Activated CD8-positive, alpha-beta memory T cell treated with anti-CD3 and anti-CD28 coated beads, Interleukin-2, amount 10 ng/mL, durations not matched to agents 7 days and 5 days (primary cell): ENCODE data around the gene COL7A1. TPM values are rescaled to one million over a fixed set of nuclear protein-coding genes. Genes with fewer than 3 reads are reported as not detected.

ENCODE experiments used
- ATAC-seq: fragments of 150-1000 bp; cut with Tn5 transposase; one replicate; pipeline ENCODE4 v1.10.0; 2021; ENCODE audit warnings: moderate library complexity
- CTCF ChIA-PET: fragments of 350-600 bp; sonication (Branson Sonifier 250); formaldehyde crosslinking; loops from one replicate; lab custom pipeline; 2021; ENCODE audit warnings: antibody characterized with exemption; lab: Charles Lee
- DNase-seq: peaks from one replicate; pipeline ENCODE4 v3.0.0-alpha.2; 2020
- H3K27ac Mint-ChIP-seq: one replicate; pipeline ENCODE4 v1.8.0; 2021; ENCODE audit warnings: mild to moderate bottlenecking, mixed read lengths
- H3K27me3 Mint-ChIP-seq: one replicate; pipeline ENCODE4 v1.8.0; 2021; ENCODE audit warnings: mixed read lengths
- H3K36me3 Mint-ChIP-seq: one replicate; pipeline ENCODE4 v1.8.0; 2021; ENCODE audit warnings: mild to moderate bottlenecking, mixed read lengths
- H3K4me1 Mint-ChIP-seq: one replicate; pipeline ENCODE4 v1.8.0; 2021; ENCODE audit warnings: mixed read lengths
- H3K4me3 Mint-ChIP-seq: one replicate; pipeline ENCODE4 v1.8.0; 2021; ENCODE audit warnings: mild to moderate bottlenecking, moderate library complexity, mixed read lengths
- H3K9me3 Mint-ChIP-seq: one replicate; pipeline ENCODE4 v1.8.0; 2022; ENCODE audit warnings: low read depth, mixed read lengths
- total RNA-seq, 2 experiments: library from RNA; stranded (reverse); gene quantifications; one replicate each; pipeline ENCODE4 v1.2.3, GENCODE V29; 2021

The COL7A1 gene
- total RNA-seq, 2 experiments from 2014 or later, result 1.1 TPM

DNA sequence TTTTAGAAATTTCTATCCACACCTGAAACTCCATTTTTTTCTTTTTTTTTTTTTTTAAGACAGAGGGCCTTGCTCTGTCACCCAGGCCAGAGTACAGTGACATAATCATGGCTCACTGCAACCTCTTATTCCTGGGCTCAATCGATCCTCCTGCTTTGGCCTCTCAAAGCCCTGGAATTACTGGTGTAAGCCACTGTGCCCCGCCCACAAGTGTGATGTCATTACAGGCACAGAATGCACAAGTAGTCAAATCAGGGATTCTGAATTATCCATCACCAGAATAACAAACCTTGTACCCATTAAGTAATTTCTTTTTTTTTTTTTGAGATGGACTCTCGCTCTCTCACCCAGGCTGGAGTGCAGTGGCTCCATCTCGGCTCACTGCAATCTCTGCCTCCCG lies 12.4 kb upstream of the COL7A1 start:
- Mint-ChIP-seq H3K4me3 (no peak overlapping the region), H3K36me3 (peaks cover 23% of the 10 kb centered on the region), H3K27me3 (no peaks in the 10 kb centered on the region), H3K4me1 (peaks cover 22% of the 10 kb centered on the region), H3K9me3 (no peaks in the 10 kb centered on the region), H3K27ac (no peak overlapping the region)
- CTCF ChIA-PET, result no interaction called here
- ATAC-seq, result no peak
- DNase-seq, result no peak

DNA sequence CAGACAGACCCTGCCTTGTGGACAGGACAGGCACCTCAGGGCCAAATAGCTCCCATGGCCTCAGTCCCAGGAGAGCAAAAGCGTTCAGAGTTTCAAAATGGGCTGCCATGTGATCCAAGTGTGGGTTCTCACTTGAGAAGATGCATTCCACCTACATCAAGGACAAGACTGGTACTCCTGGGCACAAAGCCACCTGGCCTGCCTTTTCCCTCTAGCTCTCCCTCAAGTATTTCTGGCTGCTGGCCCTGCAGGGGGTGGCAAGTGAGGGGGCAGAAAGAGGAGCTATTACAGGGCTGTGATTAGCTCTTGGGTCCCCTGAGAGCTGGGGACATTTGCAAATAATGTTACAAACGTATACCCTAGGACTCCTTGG lies 6.5 kb upstream of the COL7A1 start:
- H3K27me3 Mint-ChIP-seq, result no peaks in the 10 kb centered on the region
- no peaks in the 10 kb centered on the region for H3K4me1 Mint-ChIP-seq
- H3K27ac Mint-ChIP-seq, result no peak overlapping the region
- no peak overlapping the region for H3K4me3 Mint-ChIP-seq
- H3K9me3 Mint-ChIP-seq, result no peaks in the 10 kb centered on the region
- no peak for DNase-seq
- no peak for ATAC-seq
- peaks cover 21% of the 10 kb centered on the region for H3K36me3 Mint-ChIP-seq
- CTCF ChIA-PET, result interaction anchor here (0.7 kb wide), 1 partner anchor 85 kb away, joined by 3 read pairs; the partner anchor contains the start of gene NCKIPSD

DNA sequence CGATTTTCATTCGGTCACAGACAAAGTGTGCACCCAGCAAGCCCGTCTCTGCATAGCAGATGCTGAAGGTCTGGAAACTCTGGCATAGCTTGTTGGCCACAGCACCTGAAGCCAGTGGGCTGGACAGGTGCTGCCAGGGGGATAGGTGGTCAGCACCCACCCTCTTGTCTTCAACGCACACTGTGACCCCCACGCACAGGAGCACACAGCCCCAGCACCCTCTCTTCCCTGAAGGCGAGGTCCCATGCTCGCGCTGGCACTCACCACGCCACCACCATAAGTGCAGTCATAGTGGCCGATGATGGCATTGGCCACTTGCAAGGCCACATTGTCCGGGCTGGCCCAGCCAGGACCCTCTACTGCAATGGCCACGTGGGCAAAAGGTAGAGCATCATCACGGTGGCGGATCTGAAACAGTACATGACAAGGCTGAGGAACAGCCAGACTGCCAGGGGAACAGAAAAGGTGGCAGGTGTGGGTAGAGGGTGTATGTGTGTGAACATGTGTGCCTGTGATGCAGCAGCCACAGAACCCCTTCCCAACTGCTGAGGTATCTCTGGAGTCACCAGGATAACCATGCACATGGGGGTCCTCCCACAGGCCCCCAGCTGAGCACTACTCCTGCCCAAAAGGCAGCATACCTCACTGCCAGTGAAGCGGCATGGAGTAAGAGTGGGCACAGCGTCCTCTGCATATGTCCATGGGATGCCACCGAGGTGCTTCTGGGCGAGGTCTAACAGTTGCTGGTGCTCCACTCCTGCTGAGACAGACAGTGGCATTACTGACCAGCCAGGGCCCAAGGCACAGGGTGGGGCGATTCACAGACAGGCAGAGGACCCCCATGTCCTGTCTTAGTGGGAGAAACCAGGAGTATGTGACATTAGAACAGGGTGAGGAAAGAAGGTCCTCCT lies 5.8 kb upstream of the COL7A1 start:
- DNase-seq (no peak), ATAC-seq (no peak)
- H3K4me3 Mint-ChIP-seq, result no peak overlapping the region
- H3K9me3 Mint-ChIP-seq, result no peaks in the 10 kb centered on the region
- H3K4me1 Mint-ChIP-seq, result no peaks in the 10 kb centered on the region
- H3K27me3 Mint-ChIP-seq, result no peaks in the 10 kb centered on the region
- CTCF ChIA-PET, result no interaction called here
- H3K27ac Mint-ChIP-seq, result no peak overlapping the region
- H3K36me3 Mint-ChIP-seq, result peaks cover 20% of the 10 kb centered on the region

DNA sequence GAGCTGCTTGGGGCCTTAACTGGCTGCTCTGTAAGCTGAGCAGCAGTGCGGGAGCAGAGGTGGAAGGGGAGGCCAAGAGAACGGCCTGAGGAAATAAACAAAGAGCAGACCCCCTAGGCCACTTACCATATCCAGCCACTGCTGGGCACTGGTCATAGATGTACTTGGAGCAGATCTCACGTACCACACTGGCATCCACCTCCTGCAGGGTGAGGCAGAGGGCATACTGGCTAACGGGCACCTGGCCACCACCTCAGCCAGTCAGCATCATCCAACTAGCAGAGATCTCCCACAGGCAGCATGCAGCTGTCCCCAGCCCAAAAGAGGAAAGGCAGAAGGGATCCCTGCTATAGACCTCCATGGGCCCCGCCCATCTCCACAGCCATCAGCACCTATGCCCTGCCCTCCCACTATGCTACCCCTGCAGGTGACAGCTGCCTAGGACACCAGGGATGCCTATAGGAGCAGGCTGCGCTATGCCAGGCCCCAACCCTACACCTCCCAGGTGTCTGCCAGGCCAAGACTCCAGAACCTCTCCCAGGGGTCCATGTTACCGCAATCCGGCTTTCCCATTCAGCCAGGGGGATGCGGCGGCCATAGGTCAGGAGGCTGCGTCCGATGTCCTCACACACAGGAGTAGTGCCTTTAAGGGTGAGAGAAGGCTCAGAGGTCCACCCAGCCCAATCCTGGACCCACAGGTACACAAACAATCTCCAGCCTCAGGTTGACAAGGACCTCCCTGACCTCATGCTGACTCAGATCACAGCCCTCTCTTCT lies 4.6 kb upstream of the COL7A1 start:
- H3K4me3 Mint-ChIP-seq, result no peak overlapping the region
- no peak for ATAC-seq
- no peak overlapping the region for H3K27ac Mint-ChIP-seq
- no peaks in the 10 kb centered on the region for H3K4me1 Mint-ChIP-seq
- CTCF ChIA-PET, result no interaction called here
- H3K27me3 Mint-ChIP-seq, result peaks cover 5% of the 10 kb centered on the region
- DNase-seq, result no peak
- H3K9me3 Mint-ChIP-seq, result no peaks in the 10 kb centered on the region
- H3K36me3 Mint-ChIP-seq, result peaks cover 17% of the 10 kb centered on the region

DNA sequence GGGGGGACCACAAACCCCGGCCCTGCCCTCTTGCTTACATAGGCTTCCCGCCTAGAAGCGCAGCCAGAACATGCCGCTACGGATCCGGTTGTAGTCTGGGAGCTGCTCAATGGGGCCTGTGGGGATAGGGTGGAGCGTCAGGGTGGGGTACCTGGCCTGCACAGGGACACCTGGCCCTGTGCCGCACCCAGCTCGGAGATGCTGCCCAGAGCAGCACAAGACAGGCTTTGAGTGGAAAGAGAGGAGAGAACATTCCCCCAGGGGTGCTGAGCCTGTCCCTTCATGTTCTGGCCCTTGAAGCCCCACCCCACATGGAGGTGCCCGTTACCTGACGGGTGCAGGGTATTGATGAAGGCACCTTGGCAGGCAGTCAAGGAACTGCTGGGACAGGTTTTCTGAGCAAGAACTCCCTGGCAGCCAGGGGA lies 4.0 kb upstream of the COL7A1 start:
- H3K4me3 Mint-ChIP-seq, result no peak overlapping the region
- no peaks in the 10 kb centered on the region for H3K4me1 Mint-ChIP-seq
- no peak for ATAC-seq
- peaks cover 11% of the 10 kb centered on the region for H3K27me3 Mint-ChIP-seq
- H3K36me3 Mint-ChIP-seq, result peaks cover 13% of the 10 kb centered on the region
- H3K9me3 Mint-ChIP-seq, result no peaks in the 10 kb centered on the region
- CTCF ChIA-PET, result no interaction called here
- no peak for DNase-seq
- H3K27ac Mint-ChIP-seq, result no peak overlapping the region

DNA sequence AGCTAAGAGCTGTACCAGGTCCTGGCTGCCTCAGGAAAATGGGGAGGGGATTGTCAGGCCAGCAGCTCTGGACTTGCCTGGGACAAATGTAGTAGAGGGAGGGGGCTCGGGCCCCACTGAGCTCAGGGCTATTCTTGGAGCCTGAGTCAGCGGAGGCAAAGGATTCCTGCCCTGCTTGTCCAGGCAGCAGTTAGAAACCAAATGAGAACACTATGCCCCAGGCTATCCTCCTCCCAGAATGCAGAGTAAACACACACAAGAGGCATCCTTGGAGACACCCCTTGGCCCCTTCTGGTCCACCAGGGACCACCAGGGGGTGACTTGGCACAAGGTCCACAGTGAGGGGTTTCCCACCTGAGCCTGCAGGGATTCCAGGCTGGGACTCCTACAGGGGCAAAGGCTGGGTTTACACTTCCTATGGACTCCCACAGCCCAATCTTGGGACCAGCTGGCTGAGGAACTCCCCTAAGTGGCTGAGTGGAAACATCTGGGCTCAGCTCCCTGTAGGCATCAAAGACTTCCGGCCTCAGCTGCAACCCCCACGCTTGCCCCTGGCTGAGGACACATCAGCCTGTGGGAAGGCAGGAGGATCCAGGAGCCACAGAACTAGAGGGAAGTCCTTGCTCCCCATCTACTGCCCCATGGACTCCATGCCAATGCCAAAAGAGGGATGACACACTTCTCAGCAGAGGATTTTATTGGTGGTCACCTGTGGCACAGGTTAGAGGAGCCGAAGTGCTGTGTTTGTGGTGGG lies 3.4 kb upstream of the COL7A1 start:
- DNase-seq, result no peak

DNA sequence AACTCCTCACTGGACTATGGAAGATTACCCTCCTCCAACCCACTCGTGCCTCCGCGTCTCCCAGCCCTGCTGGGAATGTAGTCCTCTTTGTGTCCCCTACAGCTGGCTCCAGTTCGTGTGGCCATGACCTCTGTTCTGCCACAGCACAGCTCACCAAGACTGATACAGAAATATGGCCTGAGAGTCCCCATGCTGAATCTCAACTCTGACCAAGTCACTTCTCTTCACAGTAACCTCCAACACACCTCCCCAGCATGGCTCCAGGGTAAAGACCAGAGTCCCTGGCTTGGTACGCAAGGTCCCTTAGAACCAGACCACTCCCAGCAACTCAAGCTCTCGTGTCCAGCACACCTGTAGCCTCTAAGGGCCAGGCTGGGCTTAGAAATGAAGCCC lies 2.3 kb upstream of the COL7A1 start:
- no peaks in the 10 kb centered on the region for H3K9me3 Mint-ChIP-seq
- H3K27me3 Mint-ChIP-seq, result peaks cover 23% of the 10 kb centered on the region
- no peak for DNase-seq
- no peak overlapping the region for H3K4me3 Mint-ChIP-seq
- H3K27ac Mint-ChIP-seq, result no peak overlapping the region
- no peaks in the 10 kb centered on the region for H3K4me1 Mint-ChIP-seq
- CTCF ChIA-PET, result interaction anchor here (1.0 to 1.3 kb wide), 2 partner anchors 12 to 161 kb away, joined by 4 to 5 read pairs; partner anchors contain the start of gene UQCRC1
- H3K36me3 Mint-ChIP-seq, result peaks cover 8% of the 10 kb centered on the region
- no peak for ATAC-seq

More for the DNA sequence above, 3.4 kb upstream of the COL7A1 start:
- Mint-ChIP-seq H3K27me3 (peaks cover 16% of the 10 kb centered on the region), H3K27ac (no peak overlapping the region), H3K4me3 (no peak overlapping the region), H3K36me3 (peaks cover 13% of the 10 kb centered on the region), H3K9me3 (no peaks in the 10 kb centered on the region), H3K4me1 (no peaks in the 10 kb centered on the region)
- ATAC-seq, result no peak
- CTCF ChIA-PET, result no interaction called here

DNA sequence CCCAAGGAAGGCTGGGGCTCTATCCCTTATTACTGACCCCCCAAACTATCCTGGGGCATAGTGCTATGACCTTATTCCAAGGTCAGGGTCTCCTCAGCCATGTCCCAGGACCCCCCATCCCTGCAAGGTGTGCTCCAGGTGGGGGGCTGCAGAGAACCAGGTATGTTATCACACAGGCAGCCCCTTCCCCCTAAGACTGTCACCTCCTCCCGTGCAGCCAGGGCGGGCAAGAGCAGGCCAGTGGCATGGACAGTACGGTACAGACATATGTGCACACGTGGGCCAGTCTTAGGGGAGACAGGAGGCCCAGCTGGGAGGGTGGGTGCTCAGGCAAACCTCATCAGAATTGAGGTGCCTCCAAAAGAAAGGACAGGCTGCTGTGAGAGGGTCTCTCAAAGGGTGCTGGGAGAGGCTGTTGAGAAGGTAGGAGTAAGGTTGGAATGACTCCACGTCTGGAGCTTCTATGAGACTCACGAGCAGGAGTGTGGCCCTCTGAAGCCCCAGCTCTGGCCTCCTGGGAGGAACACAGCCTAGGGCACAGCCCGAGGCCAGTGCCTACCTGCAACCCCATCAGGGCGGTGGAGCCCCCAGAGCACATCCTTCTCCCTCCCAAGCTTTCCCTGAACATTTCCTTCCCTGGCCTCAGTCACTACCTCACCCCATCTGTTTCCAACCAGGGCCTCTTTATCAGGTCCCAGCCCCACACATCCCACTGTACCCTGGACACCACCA lies 1.7 kb upstream of the COL7A1 start:
- Mint-ChIP-seq H3K27ac (no peak overlapping the region), H3K27me3 (peaks cover 23% of the 10 kb centered on the region), H3K36me3 (peaks cover 8% of the 10 kb centered on the region), H3K4me1 (no peaks in the 10 kb centered on the region), H3K4me3 (no peak overlapping the region), H3K9me3 (no peaks in the 10 kb centered on the region)
- ATAC-seq (no peak), DNase-seq (no peak)
- CTCF ChIA-PET, result interaction anchor here (1.0 to 1.3 kb wide), 2 partner anchors 13 to 161 kb away, joined by 4 to 5 read pairs; partner anchors contain the start of gene UQCRC1

DNA sequence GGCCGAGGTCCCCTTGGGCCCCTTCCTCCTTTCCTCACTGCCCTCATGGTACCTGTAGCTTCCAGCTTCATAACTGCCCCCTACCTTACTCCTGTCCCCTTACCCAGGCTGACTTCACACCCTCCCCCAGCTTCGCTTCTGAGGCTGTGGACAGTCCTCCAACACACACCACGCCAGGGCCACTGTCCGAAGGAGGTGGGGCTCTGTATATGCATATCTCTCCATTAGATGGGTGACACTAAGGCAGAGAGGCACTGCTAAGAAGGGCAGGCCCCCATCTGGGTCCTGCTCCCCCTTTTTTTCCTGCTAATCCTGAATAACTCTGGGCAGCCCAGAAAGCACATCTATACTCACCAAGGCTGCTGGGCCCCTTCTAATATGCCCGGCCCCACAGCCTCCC lies 1.0 kb upstream of the COL7A1 start:
- peaks cover 23% of the 10 kb centered on the region for H3K27me3 Mint-ChIP-seq
- H3K36me3 Mint-ChIP-seq, result peaks cover 8% of the 10 kb centered on the region
- no peak overlapping the region for H3K27ac Mint-ChIP-seq
- H3K4me3 Mint-ChIP-seq, result no peak overlapping the region
- ATAC-seq (no peak), DNase-seq (no peak)
- CTCF ChIA-PET, result no interaction called here
- no peaks in the 10 kb centered on the region for H3K4me1 Mint-ChIP-seq
- H3K9me3 Mint-ChIP-seq, result no peaks in the 10 kb centered on the region

DNA sequence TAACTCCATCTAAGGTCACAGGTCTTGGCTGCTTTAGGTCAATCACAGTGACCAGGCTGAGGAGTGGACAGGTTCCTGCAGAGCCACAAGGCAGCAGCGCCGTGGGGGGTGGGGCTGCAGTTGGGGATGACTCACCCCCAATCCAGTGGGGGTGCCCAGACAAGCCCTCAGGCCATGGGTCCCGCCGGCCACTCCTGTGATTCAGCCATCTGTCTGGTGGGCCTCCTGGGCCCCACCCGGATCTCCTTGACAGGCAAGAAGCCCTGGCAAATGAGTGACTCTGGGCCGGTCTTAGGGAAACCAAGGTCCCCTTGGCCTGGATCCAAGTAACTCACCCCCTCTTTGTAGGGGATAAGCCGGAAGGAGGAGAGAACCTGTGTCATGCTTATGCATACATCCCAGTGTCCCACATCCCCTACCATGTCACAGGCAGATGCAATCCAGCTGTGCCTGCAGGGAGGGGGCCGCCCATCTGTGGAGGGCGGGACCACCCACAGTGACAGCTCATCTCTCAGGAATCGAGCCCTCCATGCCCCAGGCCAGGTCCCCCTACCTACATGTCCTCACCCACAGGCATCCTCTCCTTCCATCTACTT lies 495 bp upstream of the COL7A1 start:
- CTCF ChIA-PET, result no interaction called here
- Mint-ChIP-seq H3K4me3 (no peak overlapping the region), H3K36me3 (peaks cover 5% of the 10 kb centered on the region), H3K27me3 (peaks cover 25% of the 10 kb centered on the region), H3K9me3 (no peaks in the 10 kb centered on the region), H3K27ac (no peak overlapping the region), H3K4me1 (no peaks in the 10 kb centered on the region)
- peak; percentile 7 for ATAC-seq
- no peak for DNase-seq

DNA sequence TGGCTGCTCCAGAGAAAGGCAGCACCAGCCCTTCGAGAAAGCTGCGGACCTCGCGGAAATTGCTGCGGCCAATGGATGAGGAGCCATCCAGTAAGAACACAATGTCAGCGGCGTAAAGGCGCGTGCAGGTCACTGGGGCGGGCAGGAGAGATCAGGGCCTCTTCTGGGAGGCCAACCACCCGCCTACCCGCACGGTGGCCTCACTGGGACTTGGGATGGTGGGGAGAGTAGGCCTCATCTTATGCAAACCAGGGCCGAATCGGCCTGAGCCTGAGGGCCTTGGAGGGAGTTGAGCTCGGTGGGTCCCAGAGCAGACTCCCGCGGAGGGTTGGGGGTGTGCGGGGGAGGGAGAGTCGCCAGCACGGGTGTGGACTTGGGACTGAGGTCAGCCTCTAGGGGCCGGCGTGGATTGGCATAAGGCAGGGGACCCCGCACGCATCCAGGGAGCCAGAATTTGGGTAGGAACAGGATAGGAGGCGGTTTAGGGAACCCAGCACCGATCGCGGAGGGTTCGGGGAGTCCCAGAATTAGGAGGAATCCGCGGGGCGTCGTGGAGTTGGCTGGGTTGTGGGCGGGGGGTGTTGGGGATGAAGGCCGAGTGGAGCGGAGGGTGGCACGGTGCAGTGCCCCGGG lies 596 bp downstream of the COL7A1 start:
- peaks cover 2% of the 10 kb centered on the region for H3K36me3 Mint-ChIP-seq
- no peak for ATAC-seq
- no peak overlapping the region for H3K27ac Mint-ChIP-seq
- no peak overlapping the region for H3K4me3 Mint-ChIP-seq
- H3K9me3 Mint-ChIP-seq, result no peaks in the 10 kb centered on the region
- no peak for DNase-seq
- H3K4me1 Mint-ChIP-seq, result no peaks in the 10 kb centered on the region
- peaks cover 29% of the 10 kb centered on the region for H3K27me3 Mint-ChIP-seq
- CTCF ChIA-PET, result no interaction called here

DNA sequence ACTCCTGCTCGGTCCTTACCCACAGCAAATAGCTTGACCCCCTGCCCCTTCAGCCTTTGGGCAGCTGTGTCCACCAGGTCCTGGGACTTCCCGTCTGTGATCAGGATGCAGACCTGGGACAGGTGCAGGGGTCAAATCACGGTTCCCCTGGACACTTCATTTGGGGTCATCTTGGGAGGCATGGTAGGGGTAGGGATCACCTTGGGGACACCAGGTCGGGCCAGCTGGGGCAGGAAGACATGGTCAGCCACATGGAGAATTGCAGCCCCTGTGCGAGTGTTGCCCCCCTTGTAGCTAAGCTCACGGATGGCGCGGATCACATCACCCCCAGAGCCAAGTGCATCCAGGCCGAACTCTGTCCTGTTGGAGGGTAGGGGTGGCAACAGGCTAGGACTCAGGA lies 1.8 kb downstream of the COL7A1 start:
- ATAC-seq, result no peak
- Mint-ChIP-seq H3K27ac (no peak overlapping the region), H3K27me3 (peaks cover 36% of the 10 kb centered on the region), H3K36me3 (no peaks in the 10 kb centered on the region), H3K4me1 (no peaks in the 10 kb centered on the region), H3K9me3 (no peaks in the 10 kb centered on the region), H3K4me3 (no peak overlapping the region)
- DNase-seq, result no peak
- CTCF ChIA-PET, result interaction anchor here (0.6 kb wide), 1 partner anchor 271 kb away, joined by 3 read pairs; no protein-coding TSS in a partner anchor
